ENCODE measurements around the gene NOM1.

- TF ChIP-seq CTCF (IDR thresholded peaks at IDR 0.05) (no peak), POLR2AphosphoS5 (IDR thresholded peaks at IDR 0.05; ENCODE audit: low read depth, low read length) (no peak), REST (IDR thresholded peaks at IDR 0.05; ENCODE audit: insufficient read depth in 1 of 2, low read depth in 2 of 2, low read length in 1 of 2) (no peak)
These were observed 26.1 kb downstream of the NOM1 start for GRCh38 chr7:156975620-156976019.

All from Panc1 (cell line).